Caco-2 (cell line): Measurements from ENCODE around the gene SMYD3. TPM values are rescaled to one million over a fixed set of nuclear protein-coding genes. Genes with fewer than 3 reads are reported as not detected.

Source experiments
- BruUV-seq: library from RNA; stranded (reverse); fragments of 400-500 nt; replicated peaks from 2 replicates; lab custom pipeline; 2021; lab: Mats Ljungman, UMichigan
- CTCF ChIA-PET: fragments of 300-600 bp; sonication (Branson Sonifier 250); formaldehyde crosslinking; loops from one replicate; lab custom pipeline; 2022; ENCODE audit warnings: antibody characterized with exemption; lab: Charles Lee
- POLR2A ChIA-PET: fragments of 300-600 bp; sonication (Branson Sonifier 250); formaldehyde crosslinking; loops from one replicate; lab custom pipeline; 2022; ENCODE audit warnings: antibody characterized with exemption; lab: Charles Lee
- DNase-seq, 2 experiments: peaks; one replicate each; pipeline versions ENCODE4 v3.0.0 to v3.0.0-alpha.2; 2020 to 2022
- H3K27me3 ChIP-seq: replicated peaks from 2 replicates; pipeline ENCODE4 v1.6.0; 2011; ENCODE audit warnings: low read length; ENCODE audit not compliant: control insufficient read depth, insufficient read depth
- H3K36me3 ChIP-seq: 2 replicates; pipeline ENCODE4 v1.5.1; 2011; ENCODE audit warnings: low read length; ENCODE audit not compliant: control insufficient read depth, insufficient read depth
- H3K4me1 ChIP-seq: fragments of 250-450 bp; sonication (Bioruptor Pico); 2 replicates; pipeline ENCODE4 v1.5.1; 2020; ENCODE audit warnings: mild to moderate bottlenecking
- H3K4me3 ChIP-seq: 2 replicates; pipeline ENCODE4 v1.5.1; 2011; ENCODE audit warnings: low read depth, mild to moderate bottlenecking, control low read depth, low read length
- H3K9me3 ChIP-seq: fragments of 250-450 bp; sonication (Bioruptor Pico); 2 replicates; pipeline ENCODE4 v1.5.1; 2020; ENCODE audit warnings: mild to moderate bottlenecking, moderate library complexity
- H3K27ac Mint-ChIP-seq: one replicate; pipeline ENCODE4 v1.8.0; 2022; ENCODE audit warnings: mixed read lengths; ENCODE audit not compliant: unreplicated experiment
- H3K27me3 Mint-ChIP-seq: one replicate; pipeline ENCODE4 v1.8.0; 2022; ENCODE audit warnings: mixed read lengths; ENCODE audit not compliant: insufficient read depth, unreplicated experiment
- H3K36me3 Mint-ChIP-seq: one replicate; pipeline ENCODE4 v1.8.0; 2022; ENCODE audit warnings: mild to moderate bottlenecking, mixed read lengths; ENCODE audit not compliant: insufficient read depth, unreplicated experiment
- H3K4me1 Mint-ChIP-seq: one replicate; pipeline ENCODE4 v1.8.0; 2022; ENCODE audit warnings: low read depth, mixed read lengths; ENCODE audit not compliant: unreplicated experiment
- H3K4me3 Mint-ChIP-seq: one replicate; pipeline ENCODE4 v1.8.0; 2022; ENCODE audit warnings: mild to moderate bottlenecking, moderate library complexity, mixed read lengths; ENCODE audit not compliant: unreplicated experiment
- H3K9me3 Mint-ChIP-seq: one replicate; pipeline ENCODE4 v1.8.0; 2022; ENCODE audit warnings: mixed read lengths; ENCODE audit not compliant: unreplicated experiment
- intact Hi-C: fragments of 100-400 bp; cut with micrococcal nuclease; formaldehyde crosslinking; loops from one replicate; pipeline ENCODE4 v1.10.0; 2022; ENCODE audit not compliant: unreplicated experiment
- total RNA-seq: library from RNA; stranded (reverse); gene quantifications from 2 replicates; pipeline ENCODE4 v1.2.3, GENCODE V29; 2022
- TF ChIP-seq, protein P1 (sequence below), 2 experiments: fragments of 200-600 bp in 1 of 2; IDR thresholded peaks; 1 replicate in 1 of 2; 2 replicates in 1 of 2; pipeline versions ENCODE4 v1.5.1 to v1.8.0; 2011 to 2022; ENCODE audit warnings: antibody characterized with exemption in 1 of 2, control low read depth in 1 of 2, inconsistent platforms in 1 of 2, low read depth in 1 of 2, low read length in 1 of 2, mild to moderate bottlenecking in 1 of 2, moderate library complexity in 1 of 2; ENCODE audit not compliant: insufficient read depth in 1 of 2, severe bottlenecking in 1 of 2, unreplicated experiment in 1 of 2

Gene SMYD3
- total RNA-seq, 1 experiment from 2014 or later: 33.0 TPM

GRCh38 chr1:246066573-246066972, 440.5 kb downstream of the SMYD3 start:
- no peak for DNase-seq
- Mint-ChIP-seq H3K36me3 (peaks cover 2% of the 10 kb centered on the region), H3K27me3 (no peaks in the 10 kb centered on the region), H3K4me1 (peaks cover 6% of the 10 kb centered on the region), H3K9me3 (no peaks in the 10 kb centered on the region), H3K27ac (no peak overlapping the region), H3K4me3 (no peak overlapping the region)
- H3K27me3 ChIP-seq: no peaks in the 10 kb centered on the region
- H3K4me3 ChIP-seq: no peak overlapping the region
- CTCF ChIA-PET: interaction anchor here (0.6 kb wide), 1 partner anchor 440 kb away, joined by 5 read pairs; the partner anchor contains the start of gene SMYD3
- H3K36me3 ChIP-seq: no peaks in the 10 kb centered on the region
- H3K9me3 ChIP-seq: no peaks in the 10 kb centered on the region
- intact Hi-C loops: no loop called here
- peaks cover 13% of the 10 kb centered on the region; the same call in 1 of the 2 replicates for H3K4me1 ChIP-seq
- TF ChIP-seq, protein P1, sequence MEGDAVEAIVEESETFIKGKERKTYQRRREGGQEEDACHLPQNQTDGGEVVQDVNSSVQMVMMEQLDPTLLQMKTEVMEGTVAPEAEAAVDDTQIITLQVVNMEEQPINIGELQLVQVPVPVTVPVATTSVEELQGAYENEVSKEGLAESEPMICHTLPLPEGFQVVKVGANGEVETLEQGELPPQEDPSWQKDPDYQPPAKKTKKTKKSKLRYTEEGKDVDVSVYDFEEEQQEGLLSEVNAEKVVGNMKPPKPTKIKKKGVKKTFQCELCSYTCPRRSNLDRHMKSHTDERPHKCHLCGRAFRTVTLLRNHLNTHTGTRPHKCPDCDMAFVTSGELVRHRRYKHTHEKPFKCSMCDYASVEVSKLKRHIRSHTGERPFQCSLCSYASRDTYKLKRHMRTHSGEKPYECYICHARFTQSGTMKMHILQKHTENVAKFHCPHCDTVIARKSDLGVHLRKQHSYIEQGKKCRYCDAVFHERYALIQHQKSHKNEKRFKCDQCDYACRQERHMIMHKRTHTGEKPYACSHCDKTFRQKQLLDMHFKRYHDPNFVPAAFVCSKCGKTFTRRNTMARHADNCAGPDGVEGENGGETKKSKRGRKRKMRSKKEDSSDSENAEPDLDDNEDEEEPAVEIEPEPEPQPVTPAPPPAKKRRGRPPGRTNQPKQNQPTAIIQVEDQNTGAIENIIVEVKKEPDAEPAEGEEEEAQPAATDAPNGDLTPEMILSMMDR (IDR thresholded peaks at IDR 0.05; ENCODE audit: insufficient read depth in 1 of 2, low read depth in 1 of 2, low read length in 1 of 2, severe bottlenecking in 1 of 2, unreplicated experiment in 1 of 2): no peak
- no TSS peak for BruUV-seq
- POLR2A ChIA-PET: no interaction called here

- BruUV-seq: no TSS peak
- POLR2A ChIA-PET: no interaction called here
- intact Hi-C loops: no loop called here
- no peaks in the 10 kb centered on the region for H3K9me3 Mint-ChIP-seq
- H3K36me3 Mint-ChIP-seq: no peaks in the 10 kb centered on the region
- TF ChIP-seq, protein P1 (IDR thresholded peaks at IDR 0.05; ENCODE audit: insufficient read depth in 1 of 2, low read depth in 1 of 2, low read length in 1 of 2, severe bottlenecking in 1 of 2, unreplicated experiment in 1 of 2): no peak
- peaks cover 6% of the 10 kb centered on the region for H3K4me1 Mint-ChIP-seq
- H3K4me3 Mint-ChIP-seq: no peak overlapping the region
- Histone ChIP-seq H3K4me1 (peaks cover 13% of the 10 kb centered on the region; the same call in 1 of the 2 replicates), H3K4me3 (no peak overlapping the region), H3K36me3 (no peaks in the 10 kb centered on the region), H3K9me3 (no peaks in the 10 kb centered on the region), H3K27me3 (no peaks in the 10 kb centered on the region)
- no peak for DNase-seq
- CTCF ChIA-PET: no interaction called here
- H3K27me3 Mint-ChIP-seq: no peaks in the 10 kb centered on the region
- no peak overlapping the region for H3K27ac Mint-ChIP-seq
Observed at GRCh38 chr1:246065592-246065991, 441.5 kb downstream of the SMYD3 start.

- Mint-ChIP-seq H3K4me1 (peaks cover 6% of the 10 kb centered on the region), H3K9me3 (no peaks in the 10 kb centered on the region), H3K4me3 (no peak overlapping the region), H3K27ac (no peak overlapping the region), H3K27me3 (no peaks in the 10 kb centered on the region), H3K36me3 (no peaks in the 10 kb centered on the region)
- H3K9me3 ChIP-seq: no peaks in the 10 kb centered on the region
- H3K4me3 ChIP-seq: no peak overlapping the region
- intact Hi-C loops: no loop called here
- peaks cover 13% of the 10 kb centered on the region; the same call in 1 of the 2 replicates for H3K4me1 ChIP-seq
- TF ChIP-seq, protein P1 (IDR thresholded peaks at IDR 0.05; ENCODE audit: insufficient read depth in 1 of 2, low read depth in 1 of 2, low read length in 1 of 2, severe bottlenecking in 1 of 2, unreplicated experiment in 1 of 2): no peak
- H3K27me3 ChIP-seq: no peaks in the 10 kb centered on the region
- DNase-seq: no peak
- BruUV-seq: no TSS peak
- H3K36me3 ChIP-seq: no peaks in the 10 kb centered on the region
- ChIA-PET POLR2A (no interaction called here), CTCF (no interaction called here)
Observed at GRCh38 chr1:246064891-246065290, 442.2 kb downstream of the SMYD3 start.
